Activated CD8-positive, alpha-beta memory T cell treated with anti-CD3 and anti-CD28 coated beads, Interleukin-2, amount 50 U/mL, for 1 hour (primary cell): ENCODE data around the gene USP6NL.

Source experiments
- DNase-seq: peaks from one replicate; pipeline ENCODE4 v3.0.0-alpha.2; 2020; ENCODE audit errors: extremely low read depth

The USP6NL gene

DNA sequence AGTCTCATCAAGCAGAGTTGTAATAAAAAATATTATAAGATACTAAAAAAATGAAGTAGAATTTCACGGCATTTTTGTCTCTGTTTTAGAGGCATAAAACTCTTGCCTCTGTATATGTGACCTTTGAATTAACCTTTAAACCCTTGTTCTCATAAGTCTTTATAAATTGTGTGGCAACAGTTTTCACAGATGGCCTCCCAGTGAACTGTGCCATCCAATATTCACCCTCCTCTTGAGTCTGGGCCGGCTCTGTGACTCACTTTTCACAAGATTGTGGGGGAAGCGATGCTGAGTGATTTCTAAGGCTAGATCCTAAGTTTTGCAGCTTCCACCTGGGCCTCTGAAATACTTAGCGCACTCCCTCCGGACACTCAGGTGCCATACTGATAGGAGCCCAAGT lies 4.6 kb upstream of the USP6NL start:
- DNase-seq: no peak

DNA sequence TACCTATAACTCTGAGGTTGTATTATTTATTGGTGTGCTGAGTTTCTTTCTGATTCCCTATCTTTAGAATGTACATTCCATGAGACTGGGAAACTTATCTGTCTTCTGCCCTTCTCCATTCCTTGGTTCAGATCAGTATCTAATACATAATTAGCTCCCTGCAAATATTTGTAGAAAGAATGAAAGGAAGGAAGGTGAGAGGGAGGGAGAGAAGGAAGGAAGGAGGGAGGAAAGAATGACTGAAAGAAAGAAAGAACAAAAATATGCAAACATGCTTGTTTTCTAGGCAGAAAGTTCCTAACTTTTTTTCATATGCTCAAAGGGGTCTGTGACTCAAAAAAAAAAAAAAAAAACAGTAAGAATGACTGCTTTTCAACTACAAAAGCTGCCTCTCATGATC lies 3.9 kb upstream of the USP6NL start:
- DNase-seq: no peak

DNA sequence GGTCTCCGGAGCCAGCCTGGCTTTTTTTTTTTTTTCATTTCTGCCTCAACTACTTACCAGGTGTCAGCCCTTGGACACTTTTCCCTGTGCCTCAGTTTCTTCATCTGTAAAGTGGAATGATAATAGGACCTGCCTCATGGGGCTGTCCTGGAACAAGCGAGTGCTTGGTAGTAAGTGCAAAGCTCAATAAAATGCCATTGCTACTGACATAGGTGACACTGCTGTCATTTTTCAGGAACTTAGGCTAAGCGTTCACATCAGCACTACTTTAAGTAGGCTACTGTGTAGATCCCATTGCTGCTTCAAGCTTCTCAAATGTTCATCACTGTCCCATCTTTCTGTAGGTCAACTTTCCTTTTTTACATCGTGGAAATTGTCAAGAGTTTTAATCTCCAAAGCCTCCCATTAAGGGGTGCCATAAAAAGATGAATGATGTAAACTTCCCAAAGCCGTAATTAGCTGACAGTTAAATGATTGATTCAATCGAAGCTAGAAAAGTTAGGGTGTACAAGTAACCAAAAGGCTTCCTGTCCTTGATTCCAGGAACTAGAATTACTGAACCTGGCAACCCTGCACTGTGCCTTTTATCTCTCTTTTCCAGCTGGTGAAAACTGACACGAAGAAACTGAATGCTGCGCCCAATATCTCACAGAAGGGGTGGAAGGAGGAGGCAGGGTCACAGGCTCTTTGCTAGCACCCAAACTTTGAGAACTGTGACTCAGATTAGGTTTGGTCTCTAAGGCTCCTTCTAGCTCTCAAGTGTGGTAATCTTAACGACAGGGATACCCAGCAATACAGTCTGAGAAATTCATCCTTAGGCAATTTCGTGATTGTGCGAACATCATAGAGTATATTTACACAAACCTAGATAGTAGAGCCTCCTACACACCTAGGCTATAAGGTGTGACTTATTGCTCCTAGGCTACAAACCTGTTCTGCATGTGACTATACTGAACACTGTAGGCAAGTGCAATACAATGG lies 861 bp upstream of the USP6NL start:
- DNase-seq: no peak

DNA sequence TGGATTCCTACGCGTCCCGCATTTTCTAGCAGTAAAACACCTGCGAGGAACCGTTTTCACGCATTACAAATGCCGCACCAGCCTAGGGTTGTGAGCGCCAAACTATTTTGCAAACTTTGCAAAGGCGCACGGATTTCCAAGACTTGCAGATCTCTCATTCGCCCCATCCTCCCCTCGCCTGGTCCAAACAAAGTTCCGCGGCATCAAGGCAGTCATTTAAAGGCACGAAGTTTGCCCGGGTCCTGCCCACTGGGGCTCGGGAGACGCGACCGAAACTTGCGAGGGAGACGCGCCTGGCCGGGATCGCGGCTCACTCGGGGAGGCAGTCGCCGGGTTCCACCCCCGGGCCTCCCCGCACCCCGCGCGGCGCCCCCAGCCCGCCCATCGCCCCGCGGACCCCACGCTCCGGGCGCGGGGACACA lies 613 bp downstream of the USP6NL start:
- no peak for DNase-seq

DNA sequence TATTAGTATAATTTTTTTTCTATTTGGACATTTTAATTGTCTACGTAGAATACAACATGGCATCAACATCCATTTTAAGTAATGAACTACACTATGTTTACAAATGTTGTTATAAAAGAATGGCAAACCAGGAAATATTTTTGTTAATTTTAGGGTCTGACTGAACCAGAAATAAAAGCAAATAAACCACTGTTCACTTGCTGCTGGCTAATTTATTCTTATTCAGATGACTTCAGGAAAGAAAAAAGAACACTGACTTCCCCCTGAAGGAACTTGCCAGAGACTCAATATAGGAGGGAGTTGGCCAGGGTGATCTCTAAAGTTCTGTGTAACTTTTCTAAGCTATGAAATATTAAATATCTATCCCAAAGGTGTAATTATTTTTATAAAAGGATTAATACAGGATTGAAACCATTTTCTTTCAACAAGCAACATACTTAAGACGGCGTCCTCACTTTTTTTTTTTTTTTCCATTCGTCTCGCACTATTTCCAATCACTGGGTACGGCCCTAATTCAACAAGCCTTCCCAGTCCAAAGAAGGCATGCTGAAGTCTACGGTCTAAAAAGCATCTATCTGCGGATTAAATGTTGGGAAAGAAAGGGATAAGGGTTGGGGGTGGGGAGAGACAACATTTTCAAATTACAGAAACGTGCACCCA lies 1.2 kb downstream of the USP6NL start:
- no peak for DNase-seq

DNA sequence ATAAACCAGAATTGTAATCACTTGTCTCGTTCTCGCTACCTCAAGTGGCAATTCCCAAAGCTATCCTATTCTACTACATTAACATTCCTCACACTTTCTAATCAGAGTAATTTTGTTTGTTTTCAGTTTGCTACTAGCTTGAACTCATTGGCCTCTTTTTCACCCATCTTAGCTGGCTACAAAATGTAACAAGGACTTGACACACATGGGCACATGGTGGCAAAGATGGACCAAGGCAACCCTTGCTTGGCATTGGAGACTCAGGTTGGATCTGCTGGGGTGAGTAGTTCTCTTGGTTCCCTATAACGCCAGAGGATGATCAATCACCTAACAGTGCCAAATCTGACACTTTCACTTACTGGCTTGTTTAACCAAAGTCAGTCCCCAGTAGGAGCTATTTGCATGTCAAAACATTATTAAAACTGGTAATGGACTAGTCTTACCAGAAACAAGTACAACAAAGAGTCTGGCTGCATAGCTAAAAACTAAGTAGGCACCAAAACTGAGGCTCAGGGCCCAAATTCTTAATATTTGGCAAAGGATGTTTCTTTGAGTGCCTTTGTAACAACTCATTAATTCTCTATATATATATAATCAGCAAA lies 1.9 kb downstream of the USP6NL start:
- DNase-seq: no peak

DNA sequence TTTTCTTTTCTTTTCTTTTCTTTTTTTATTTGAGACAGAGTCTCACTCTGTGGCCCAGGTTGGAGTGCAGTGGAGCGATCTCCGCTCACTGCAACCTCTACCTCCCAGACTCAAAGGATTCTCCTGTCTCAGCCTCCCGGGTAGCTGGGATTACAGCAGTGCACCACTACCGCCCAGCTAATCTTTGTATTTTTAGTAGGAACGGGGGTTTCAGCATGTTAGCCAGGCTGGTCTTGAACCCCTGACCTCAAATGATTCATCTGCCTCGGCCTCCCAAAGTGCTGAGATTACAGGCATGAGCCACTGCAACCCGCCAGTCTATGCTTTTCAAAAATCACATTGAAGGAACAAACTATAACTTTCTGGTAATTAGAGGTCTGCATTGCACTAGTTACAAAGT lies 2.4 kb downstream of the USP6NL start:
- no peak for DNase-seq

DNA sequence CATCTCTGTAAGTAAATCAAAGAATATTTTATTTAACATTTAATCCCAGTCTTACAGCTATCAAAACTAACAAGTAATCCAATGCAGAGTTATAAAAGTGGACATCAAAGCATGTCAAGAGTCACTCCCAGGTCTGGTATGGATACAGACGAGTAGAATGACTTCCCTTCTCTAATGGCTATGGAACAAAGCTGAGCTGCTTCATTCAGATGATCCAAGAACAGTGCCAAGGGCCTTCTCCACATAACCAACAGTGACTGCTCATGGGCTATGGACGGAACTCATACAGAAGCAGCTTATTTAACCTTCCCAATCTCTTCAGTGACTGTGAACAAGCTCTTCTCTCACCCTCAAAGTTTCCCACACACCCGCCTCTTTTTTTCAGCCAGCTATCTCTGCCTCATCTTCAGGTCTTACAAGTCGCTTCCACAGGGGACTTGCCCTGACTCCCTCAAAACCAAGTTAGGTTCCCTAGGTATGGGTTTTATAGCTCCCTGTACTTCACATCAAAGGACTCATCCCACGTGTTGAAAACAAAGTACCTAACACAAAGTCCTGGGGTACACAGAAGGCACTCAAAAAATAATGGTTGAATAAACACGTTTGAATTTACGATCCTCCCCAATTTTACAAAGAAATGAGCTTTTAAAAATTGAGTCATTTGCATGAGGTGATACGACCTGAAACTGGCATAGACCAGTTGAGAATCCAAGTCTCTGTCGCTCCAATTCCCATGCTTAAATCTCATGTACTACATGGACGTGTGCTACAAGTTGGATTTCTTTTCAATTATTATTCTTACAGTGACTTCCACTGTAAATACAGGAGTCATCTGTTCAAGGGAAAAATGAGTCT lies 3.1 kb downstream of the USP6NL start:
- DNase-seq: no peak

DNA sequence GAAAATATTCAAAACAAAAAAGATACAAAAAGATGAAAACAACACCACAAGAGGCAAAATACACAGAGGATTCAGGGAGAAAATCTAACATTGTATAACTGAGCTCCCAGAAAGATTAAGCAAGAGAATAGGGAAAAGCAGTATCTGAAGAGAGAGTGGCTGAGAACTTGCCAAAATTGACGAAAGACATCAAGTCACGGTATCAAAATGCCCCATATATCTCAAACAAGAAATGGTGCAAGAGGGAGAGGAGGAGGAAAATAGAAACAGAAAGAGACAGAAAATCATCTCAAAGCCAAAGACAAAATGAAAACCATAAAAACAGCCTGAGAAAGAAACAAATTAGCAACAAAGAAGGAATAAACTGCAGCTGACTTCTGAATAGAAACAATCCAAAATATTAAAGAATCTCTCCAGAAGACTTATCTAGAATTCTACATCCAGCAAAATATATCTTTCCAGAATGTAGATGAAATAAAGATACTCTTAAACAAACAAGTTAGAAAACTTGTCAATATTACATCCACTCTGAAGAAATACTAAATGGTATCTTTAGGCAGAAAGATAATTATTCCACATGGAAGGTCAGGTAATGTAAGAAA lies 5.5 kb downstream of the USP6NL start:
- DNase-seq: no peak

DNA sequence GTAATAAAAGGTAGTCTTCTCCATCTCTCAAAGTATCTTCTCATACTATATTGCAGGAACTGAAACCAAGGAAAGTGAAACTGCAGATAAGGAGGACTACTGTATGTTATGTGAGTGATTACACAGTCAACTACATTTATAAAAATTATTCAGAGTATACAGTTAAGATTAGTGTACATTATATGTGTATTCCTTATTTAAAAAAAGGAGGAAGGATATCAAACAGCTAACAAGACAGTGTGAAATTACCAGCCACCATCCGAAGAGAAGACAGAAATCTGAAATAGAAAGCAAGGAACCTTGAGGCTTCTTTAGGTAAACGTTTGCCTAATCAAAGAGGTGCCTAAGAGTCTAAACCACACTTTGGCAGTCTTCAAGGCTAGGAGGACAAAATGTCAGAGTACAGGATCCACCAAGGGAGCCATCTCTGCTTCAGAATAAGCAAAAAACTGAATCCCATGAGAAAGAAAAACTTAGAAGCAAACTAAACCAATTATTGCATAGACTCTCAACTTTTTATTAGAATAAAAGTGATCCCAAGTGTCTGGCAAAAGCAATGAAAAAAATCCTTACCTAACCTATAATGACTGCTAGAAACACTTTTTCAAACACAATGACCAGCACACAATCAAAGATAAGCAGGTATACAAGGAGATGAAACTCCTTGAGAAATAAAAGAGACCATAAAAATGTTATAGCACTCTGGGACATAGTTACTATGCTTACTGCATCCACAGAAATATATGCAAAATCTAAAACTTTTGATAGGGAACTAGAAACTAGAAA lies 6.4 kb downstream of the USP6NL start:
- no peak for DNase-seq

DNA sequence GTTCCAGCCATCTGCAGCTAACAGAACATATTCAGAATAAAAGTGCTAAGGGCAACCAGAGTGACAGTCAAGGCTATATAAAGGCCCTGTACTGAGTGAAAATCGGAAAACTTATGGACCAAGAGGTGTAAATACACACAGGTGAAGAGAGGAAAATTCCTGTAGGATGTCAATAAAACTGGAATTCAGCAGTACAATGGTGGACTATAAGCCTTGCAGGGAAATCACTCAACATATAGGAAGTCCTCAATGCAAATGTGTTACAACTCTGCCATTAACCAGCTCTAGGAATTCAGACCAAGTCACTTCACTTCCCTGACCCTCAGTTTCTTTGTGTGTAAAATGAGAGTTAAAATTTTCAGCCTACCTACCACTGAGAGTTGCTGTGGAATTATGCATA lies 7.7 kb downstream of the USP6NL start:
- DNase-seq: no peak

DNA sequence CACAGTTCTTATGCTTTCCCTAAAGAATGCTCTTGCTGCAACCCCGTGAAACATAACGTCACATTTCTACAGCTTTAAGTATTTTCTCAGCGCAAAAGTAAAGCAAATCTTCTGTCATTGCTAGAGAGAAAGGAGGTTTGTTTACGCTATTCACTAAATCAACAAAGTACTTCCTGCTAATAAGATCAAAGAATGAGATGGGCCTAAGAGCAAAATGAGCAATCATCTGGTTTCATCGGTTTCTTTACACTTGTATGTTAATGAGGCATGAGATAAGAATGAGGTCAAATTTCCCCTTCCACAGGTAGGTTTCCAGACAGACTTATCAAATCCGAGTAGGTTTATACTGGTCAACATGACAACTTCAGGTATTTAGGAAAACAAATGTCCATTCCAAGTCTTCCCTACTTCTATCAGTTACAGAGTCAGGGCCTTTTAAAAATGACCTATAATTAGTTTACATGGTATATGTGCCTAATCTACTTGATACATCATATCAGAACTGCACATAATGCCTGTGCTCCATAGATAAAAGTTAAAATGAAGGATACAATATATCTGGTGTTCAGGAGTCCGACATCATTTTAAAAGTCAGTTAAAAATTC lies 8.4 kb downstream of the USP6NL start:
- no peak for DNase-seq

DNA sequence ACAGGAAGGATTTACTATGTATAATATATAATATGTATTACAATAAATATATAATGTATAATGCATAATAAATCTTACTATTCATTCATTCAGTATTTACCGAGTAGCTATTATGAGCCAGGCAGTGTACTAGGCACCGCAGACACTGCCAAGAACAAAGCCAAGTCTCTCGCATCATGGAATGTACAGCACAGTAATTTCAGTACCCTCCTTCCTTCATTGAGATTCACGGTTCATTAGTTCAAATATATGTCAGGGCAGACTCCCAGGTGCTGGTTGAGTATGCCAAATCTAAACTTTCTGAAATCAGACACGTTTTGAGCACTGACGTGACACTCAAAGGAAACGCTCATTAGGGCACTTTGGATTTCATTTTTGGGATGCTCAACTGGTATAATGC lies 9.1 kb downstream of the USP6NL start:
- no peak for DNase-seq

DNA sequence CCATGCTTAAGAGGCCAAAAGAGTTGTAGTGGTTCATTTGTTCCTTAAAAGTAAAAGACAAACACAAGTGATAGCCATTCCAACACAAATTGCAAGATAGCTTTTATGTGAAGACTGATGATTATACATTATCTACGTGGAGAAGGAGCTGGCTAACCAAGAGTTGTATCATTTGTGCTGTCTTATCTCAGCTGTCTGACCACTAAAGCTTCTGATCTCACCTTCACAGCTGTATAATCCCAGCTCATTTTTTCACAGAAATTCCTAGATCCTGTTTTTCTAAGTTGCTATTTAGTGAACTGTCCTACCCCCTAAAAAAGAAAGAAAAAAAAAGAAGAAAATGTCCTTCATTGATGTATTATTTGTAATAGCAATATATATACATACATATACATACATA lies 9.8 kb downstream of the USP6NL start:
- DNase-seq: no peak

DNA sequence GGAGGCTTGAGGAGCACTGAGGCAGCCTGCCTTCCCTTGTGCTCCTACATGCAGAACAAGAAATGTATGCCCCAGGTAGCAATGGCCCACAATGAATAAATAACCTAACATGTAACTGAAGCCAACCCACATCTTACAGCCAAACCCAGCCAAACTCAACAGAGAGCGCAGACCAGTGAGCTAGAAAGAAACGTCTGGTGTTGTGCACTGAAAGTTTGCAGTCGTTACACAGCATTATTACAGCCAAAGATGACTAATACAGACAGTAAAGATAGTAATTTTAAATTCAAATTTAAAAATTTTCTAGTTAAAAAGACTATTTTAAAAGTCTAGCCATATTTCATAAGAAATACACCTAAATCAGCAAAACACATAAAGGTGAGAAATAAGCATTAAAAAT lies 11.2 kb downstream of the USP6NL start:
- no peak for DNase-seq

DNA sequence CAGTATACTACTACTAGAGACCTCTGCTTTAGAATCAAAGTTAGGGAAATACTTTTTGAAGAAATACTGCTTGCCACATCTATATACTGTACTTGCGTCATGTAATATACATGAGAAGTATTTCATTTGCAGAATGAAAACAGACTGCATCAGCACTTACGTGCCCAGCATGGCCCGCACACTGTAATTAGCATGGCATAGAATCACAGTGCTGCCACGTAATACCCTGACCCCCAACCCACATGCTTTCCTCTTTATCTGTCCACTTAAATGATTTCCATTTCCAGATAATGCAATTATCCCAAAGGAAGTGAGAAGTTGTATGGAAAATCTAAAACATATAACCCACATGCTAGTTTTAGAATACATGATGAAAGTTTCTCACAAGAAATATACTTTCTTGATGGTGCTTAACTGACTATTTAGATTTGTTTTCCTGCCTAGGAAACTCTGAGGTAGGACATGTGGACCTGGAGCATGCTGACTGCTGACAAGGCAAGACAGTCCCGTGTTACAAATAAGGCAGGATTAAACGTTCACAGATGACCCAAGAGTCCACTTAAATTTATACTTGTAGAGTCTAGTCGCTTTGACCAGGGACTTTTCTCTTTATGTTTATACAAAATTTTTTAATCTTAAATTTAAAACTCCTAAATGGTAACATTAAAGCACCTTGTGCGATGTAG lies 12.6 kb downstream of the USP6NL start:
- no peak for DNase-seq

DNA sequence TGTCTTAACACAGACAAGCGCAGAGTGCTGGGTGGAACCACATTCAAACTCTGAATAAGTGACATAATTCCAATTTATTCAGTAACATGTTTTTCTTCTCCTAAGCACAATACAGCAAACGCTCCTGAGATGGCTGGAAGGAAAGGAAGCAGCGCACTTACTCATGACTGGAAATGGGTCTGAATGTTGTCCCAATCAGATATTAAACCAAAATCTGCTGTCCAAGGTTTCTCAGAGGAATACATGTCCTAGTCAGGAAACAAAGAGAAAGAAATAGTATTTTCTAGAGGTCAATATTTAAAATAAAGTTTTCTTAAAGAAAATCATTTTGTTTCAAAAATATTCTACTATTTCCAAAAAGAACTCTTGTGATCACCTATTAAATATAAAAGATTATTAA lies 14.0 kb downstream of the USP6NL start:
- DNase-seq: no peak

DNA sequence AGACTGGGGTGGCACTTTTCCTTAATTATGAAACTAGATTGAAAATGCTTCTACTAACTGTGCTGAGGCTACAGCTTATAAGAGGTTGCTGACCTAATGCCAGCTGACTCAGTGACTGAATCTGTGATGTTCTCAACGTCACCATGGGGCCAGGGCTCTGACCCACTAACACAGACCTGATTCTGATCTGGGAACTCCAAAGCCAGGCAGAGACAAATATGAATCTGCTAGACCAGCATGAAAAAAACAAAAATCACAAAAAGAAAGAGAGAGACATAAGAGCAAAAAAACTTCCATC lies 16.1 kb downstream of the USP6NL start:
- no peak for DNase-seq

DNA sequence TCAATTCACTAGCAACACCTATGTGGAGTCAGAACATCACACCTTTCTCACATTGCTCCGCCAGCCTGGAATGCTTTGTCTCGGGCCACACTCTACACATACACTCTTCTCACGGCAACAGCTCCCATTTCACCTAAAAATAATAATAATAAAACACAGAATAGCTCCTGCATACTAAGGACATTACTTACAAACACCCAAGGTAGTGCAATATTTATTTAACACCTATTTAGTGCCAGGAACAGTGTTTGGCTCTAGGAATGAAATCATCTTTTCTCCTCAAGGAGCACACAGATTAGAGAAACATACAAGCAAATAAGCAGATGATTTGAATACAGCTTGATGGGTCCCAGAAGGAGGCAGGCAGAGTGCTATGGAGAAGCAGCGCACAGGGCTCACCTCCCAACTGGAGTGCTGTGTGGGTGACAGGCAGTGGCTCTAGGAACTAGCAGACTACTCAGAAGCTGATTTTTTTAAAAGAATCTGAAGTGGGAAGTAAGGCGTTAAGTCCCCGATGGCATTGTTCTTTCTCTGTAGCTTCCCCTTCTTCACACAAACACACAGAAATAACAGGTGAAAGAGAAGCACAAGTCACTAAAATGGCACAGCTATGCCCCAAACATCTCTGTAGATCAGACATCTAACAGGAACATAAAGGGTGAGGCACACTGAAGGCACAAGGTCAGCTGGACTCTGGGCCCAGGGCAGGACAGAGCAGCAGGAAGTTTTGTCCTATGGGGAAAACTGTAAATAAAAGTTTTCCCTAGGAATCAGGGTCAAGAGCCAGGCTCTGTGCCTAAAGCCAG lies 16.7 kb downstream of the USP6NL start:
- DNase-seq: no peak
